ENCODE results near the gene ABLIM3. TPM values are rescaled to one million over a fixed set of nuclear protein-coding genes. Genes with fewer than 3 reads are reported as not detected.

ABLIM3 gene
- total RNA-seq, 1 experiment from 2014 or later, result 111 TPM

GRCh38 chr5:149206524-149207141 is 65.3 kb downstream of the ABLIM3 start:
- H3K9me3 ChIP-seq (ENCODE audit: insufficient read depth, low read depth), result no peaks in the 10 kb centered on the region
- intact Hi-C loops (cut with micrococcal nuclease; ENCODE audit: unreplicated experiment), result loop anchor here (1.0 to 5.0 kb wide), 4 partner anchors 34 to 294 kb away; partner anchors contain the start of gene SH3TC2
- DNase-seq, result no peak
- peaks cover 52% of the 10 kb centered on the region for H3K36me3 ChIP-seq (ENCODE audit: low read depth)
- H3K27me3 ChIP-seq (ENCODE audit: insufficient read depth, low read depth), result no peaks in the 10 kb centered on the region
- peaks cover 9% of the 10 kb centered on the region; the same call in 1 of the 2 replicates for H3K4me1 ChIP-seq (replicated peaks; ENCODE audit: insufficient read depth)
- peaks cover 20% of the 10 kb centered on the region; the same call in 1 of the 2 replicates for H3F3A ChIP-seq (ENCODE audit: insufficient read depth, low read depth)
- CTCF ChIA-PET, result no interaction called here
- no peaks in the 10 kb centered on the region for H3K9me2 ChIP-seq (ENCODE audit: insufficient read depth)
- H3K27ac ChIP-seq, result no peak overlapping the region
- POLR2A ChIA-PET (ENCODE audit: unreplicated experiment), result no interaction called here
- no peak overlapping the region for H3K4me2 ChIP-seq
- H3K79me2 ChIP-seq (ENCODE audit: low read depth), result no peaks in the 10 kb centered on the region
- H4K20me1 ChIP-seq (ENCODE audit: insufficient read depth), result no peaks in the 10 kb centered on the region
- H2AFZ ChIP-seq, result no peak overlapping the region
- no peak overlapping the region for H3K4me3 ChIP-seq
- TF ChIP-seq CTCF (conservative IDR thresholded peaks at IDR 0.05) (no peak), EZH2 (IDR thresholded peaks at IDR 0.05; ENCODE audit: low read depth) (no peak)
- BruUV-seq (replicated peaks), result no TSS peak

- no TSS peak for BruUV-seq (replicated peaks)
- no peaks in the 10 kb centered on the region for H3K9me2 ChIP-seq (ENCODE audit: insufficient read depth)
- CTCF ChIA-PET, result no interaction called here
- peaks cover 20% of the 10 kb centered on the region; the same call in 1 of the 2 replicates for H3F3A ChIP-seq (ENCODE audit: insufficient read depth, low read depth)
- peaks cover 9% of the 10 kb centered on the region; the same call in 1 of the 2 replicates for H3K4me1 ChIP-seq (replicated peaks; ENCODE audit: insufficient read depth)
- DNase-seq, result no peak
- TF ChIP-seq EZH2 (IDR thresholded peaks at IDR 0.05; ENCODE audit: low read depth) (no peak), CTCF (conservative IDR thresholded peaks at IDR 0.05) (no peak)
- peaks cover 45% of the 10 kb centered on the region for H3K36me3 ChIP-seq (ENCODE audit: low read depth)
- no peaks in the 10 kb centered on the region for H3K27me3 ChIP-seq (ENCODE audit: insufficient read depth, low read depth)
- intact Hi-C loops (cut with micrococcal nuclease; ENCODE audit: unreplicated experiment), result loop anchor here (5.0 kb wide), 3 partner anchors 81 to 296 kb away; partner anchors contain the start of gene SH3TC2
- H3K79me2 ChIP-seq (ENCODE audit: low read depth), result no peaks in the 10 kb centered on the region
- H3K4me2 ChIP-seq, result no peak overlapping the region
- H4K20me1 ChIP-seq (ENCODE audit: insufficient read depth), result no peaks in the 10 kb centered on the region
- no peak overlapping the region for H3K4me3 ChIP-seq
- H3K9me3 ChIP-seq (ENCODE audit: insufficient read depth, low read depth), result no peaks in the 10 kb centered on the region
- H2AFZ ChIP-seq, result no peak overlapping the region
- POLR2A ChIA-PET (ENCODE audit: unreplicated experiment), result no interaction called here
- no peak overlapping the region for H3K27ac ChIP-seq
Measured at GRCh38 chr5:149207831-149208230, 66.5 kb downstream of the ABLIM3 start.

- peak; percentile 58 to 75 for DNase-seq
- Histone ChIP-seq H3K27me3 (ENCODE audit: insufficient read depth, low read depth) (no peaks in the 10 kb centered on the region), H3K27ac (no peak overlapping the region), H4K20me1 (ENCODE audit: insufficient read depth) (no peaks in the 10 kb centered on the region), H3K79me2 (ENCODE audit: low read depth) (no peaks in the 10 kb centered on the region), H3K4me1 (replicated peaks; ENCODE audit: insufficient read depth) (peaks cover 9% of the 10 kb centered on the region; the same call in 1 of the 2 replicates), H3K9me2 (ENCODE audit: insufficient read depth) (no peaks in the 10 kb centered on the region), H3K4me3 (no peak overlapping the region), H3F3A (ENCODE audit: insufficient read depth, low read depth) (peaks cover 18% of the 10 kb centered on the region; the same call in 1 of the 2 replicates), H3K9me3 (ENCODE audit: insufficient read depth, low read depth) (no peaks in the 10 kb centered on the region), H3K4me2 (no peak overlapping the region), H3K36me3 (ENCODE audit: low read depth) (peaks cover 34% of the 10 kb centered on the region), H2AFZ (no peak overlapping the region)
- no peak for TF ChIP-seq EZH2 (IDR thresholded peaks at IDR 0.05; ENCODE audit: low read depth)
- TF ChIP-seq CTCF (conservative IDR thresholded peaks at IDR 0.05), result no peak
- ChIA-PET POLR2A (ENCODE audit: unreplicated experiment) (interaction anchor here (0.6 kb wide), 1 partner anchor 118 kb away, joined by 3 read pairs; no protein-coding TSS in a partner anchor), CTCF (no interaction called here)
- intact Hi-C loops (cut with micrococcal nuclease; ENCODE audit: unreplicated experiment), result loop anchor here (2.0 to 5.0 kb wide), 2 partner anchors 48 to 69 kb away; partner anchors contain the start of gene ABLIM3
- no TSS peak for BruUV-seq (replicated peaks)
Measured at GRCh38 chr5:149210225-149210624, 68.9 kb downstream of the ABLIM3 start.
